SU-DHL-6 (cell line): ENCODE results near the gene PVR.

ENCODE experiments used
- EZH2phosphoT487 ChIP-seq: fragments of 200-600 bp; sonication (generic), shearing (Covaris generic); conservative IDR thresholded peaks from 2 replicates; pipeline ENCODE4 v1.6.1; 2018; ENCODE audit warnings: mild to moderate bottlenecking, antibody characterized with exemption, low read length, moderate library complexity, mixed read lengths
- TF ChIP-seq, protein P1 (sequence below): fragments of 200-600 bp; sonication (generic); IDR thresholded peaks from one replicate; pipeline ENCODE4 v1.5.1; 2017; ENCODE audit warnings: antibody characterized with exemption, mild to moderate bottlenecking, low read length, moderate library complexity; ENCODE audit not compliant: insufficient read depth, poor library complexity, severe bottlenecking

DNA sequence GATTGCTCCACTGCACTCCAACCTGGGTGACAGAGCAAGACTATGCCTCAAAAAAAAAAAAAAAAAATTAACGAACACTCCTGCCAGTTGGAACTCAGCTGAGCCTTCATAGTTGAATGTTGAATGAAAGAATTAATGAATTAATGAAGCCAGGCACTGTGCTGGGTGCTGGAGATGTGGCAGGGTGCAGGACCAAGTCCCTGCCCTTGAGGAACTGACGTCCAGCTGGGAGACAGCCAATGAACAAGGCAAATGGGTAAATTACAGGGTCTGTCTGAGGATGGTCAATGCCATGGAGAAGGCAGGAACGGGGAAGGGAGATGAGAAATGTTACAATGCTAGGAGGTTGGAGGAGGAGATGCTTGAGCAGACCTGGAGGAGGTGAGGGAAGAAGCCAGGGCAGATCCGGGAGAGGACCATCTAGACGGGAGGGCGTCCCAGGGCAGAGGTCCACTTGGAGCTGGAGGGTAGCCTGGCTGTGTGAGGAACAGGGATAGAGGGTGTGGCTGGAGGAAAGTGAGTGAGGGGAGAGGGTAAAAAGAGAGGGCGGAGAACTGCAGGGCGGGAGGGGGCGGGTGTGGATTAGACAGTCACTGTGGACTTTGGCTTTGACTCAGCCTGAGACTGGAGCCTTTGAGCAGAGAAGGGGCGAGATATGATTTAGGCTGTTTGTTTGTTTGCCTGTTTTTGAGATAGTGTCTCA is 47.1 kb upstream of the PVR start:
- TF ChIP-seq, protein P1, sequence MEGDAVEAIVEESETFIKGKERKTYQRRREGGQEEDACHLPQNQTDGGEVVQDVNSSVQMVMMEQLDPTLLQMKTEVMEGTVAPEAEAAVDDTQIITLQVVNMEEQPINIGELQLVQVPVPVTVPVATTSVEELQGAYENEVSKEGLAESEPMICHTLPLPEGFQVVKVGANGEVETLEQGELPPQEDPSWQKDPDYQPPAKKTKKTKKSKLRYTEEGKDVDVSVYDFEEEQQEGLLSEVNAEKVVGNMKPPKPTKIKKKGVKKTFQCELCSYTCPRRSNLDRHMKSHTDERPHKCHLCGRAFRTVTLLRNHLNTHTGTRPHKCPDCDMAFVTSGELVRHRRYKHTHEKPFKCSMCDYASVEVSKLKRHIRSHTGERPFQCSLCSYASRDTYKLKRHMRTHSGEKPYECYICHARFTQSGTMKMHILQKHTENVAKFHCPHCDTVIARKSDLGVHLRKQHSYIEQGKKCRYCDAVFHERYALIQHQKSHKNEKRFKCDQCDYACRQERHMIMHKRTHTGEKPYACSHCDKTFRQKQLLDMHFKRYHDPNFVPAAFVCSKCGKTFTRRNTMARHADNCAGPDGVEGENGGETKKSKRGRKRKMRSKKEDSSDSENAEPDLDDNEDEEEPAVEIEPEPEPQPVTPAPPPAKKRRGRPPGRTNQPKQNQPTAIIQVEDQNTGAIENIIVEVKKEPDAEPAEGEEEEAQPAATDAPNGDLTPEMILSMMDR = no peak
- TF ChIP-seq EZH2phosphoT487 = no peak
